B cell (primary cell): ENCODE data around the gene FAF1. TPM values are rescaled to one million over a fixed set of nuclear protein-coding genes. Genes with fewer than 3 reads are reported as not detected.

Source experiments
- ATAC-seq: fragments of 200-7000 bp; cut with Tn5 transposase; one replicate; pipeline ENCODE4 v1.10.0; 2021; ENCODE audit warnings: low read depth, mild to moderate bottlenecking, moderate number of reproducible peaks, moderate library complexity
- CTCF ChIA-PET: fragments of 350-600 bp; sonication (Branson Sonifier 250); formaldehyde crosslinking; loops from one replicate; lab custom pipeline; 2021; ENCODE audit warnings: antibody characterized with exemption, inconsistent platforms; lab: Charles Lee
- POLR2A ChIA-PET: fragments of 350-600 bp; sonication (Branson Sonifier 250); formaldehyde crosslinking; loops from one replicate; lab custom pipeline; 2021; ENCODE audit warnings: antibody characterized with exemption; lab: Charles Lee
- DNase-seq: peaks from one replicate; pipeline ENCODE4 v3.0.0; 2013
- H2AFZ ChIP-seq: 2 replicates; pipeline ENCODE4 v1.6.1; 2012; ENCODE audit warnings: mild to moderate bottlenecking, low read depth, low read length; ENCODE audit not compliant: insufficient read depth, poor library complexity, severe bottlenecking
- H3K27ac ChIP-seq, 2 donors: 1 replicate in 1 of 2; 2 replicates in 1 of 2; pipeline ENCODE4 v1.5.1; 2012 to 2013; ENCODE audit warnings: low read length in 2 of 2, mild to moderate bottlenecking in 2 of 2, moderate library complexity in 1 of 2
- H3K27me3 ChIP-seq, 4 experiments: fragments of 200-600 bp in 1 of 4; sonication (generic) in 1 of 4; replicated peaks in 1 of 4; 1 replicate in 2 of 4; 2 replicates in 2 of 4; pipeline versions ENCODE4 v1.6.1 to v1.7.0; 2013 to 2016; ENCODE audit warnings: low read length in 3 of 4, mild to moderate bottlenecking in 2 of 4, mixed read lengths in 1 of 4, moderate library complexity in 1 of 4; ENCODE audit not compliant: insufficient read depth in 4 of 4, control insufficient read depth in 3 of 4; ENCODE audit errors: control extremely low read depth in 1 of 4
- H3K36me3 ChIP-seq, 2 experiments: replicated peaks in 1 of 2; 1 replicate in 1 of 2; 2 replicates in 1 of 2; pipeline versions ENCODE4 v1.6.1 to v1.7.1; 2013; ENCODE audit warnings: low read length in 1 of 2; ENCODE audit not compliant: insufficient read depth in 2 of 2, control insufficient read depth in 1 of 2; ENCODE audit errors: control extremely low read depth in 1 of 2, extremely low read depth in 1 of 2
- H3K4me1 ChIP-seq, 2 donors: fragments of 200-600 bp in 1 of 2; sonication (generic) in 1 of 2; 1 replicate in 1 of 2; 2 replicates in 1 of 2; pipeline versions ENCODE4 v1.5.1 to v1.6.1; 2013 to 2017; ENCODE audit warnings: low read length in 2 of 2; ENCODE audit not compliant: control insufficient read depth in 2 of 2, insufficient read depth in 2 of 2
- H3K4me2 ChIP-seq: replicated peaks from 2 replicates; pipeline ENCODE3; 2012; ENCODE audit warnings: mild to moderate bottlenecking, low read depth, low read length; ENCODE audit not compliant: poor library complexity, severe bottlenecking
- H3K4me3 ChIP-seq, 5 experiments: fragments of 200-600 bp in 1 of 5; sonication (generic) in 1 of 5; 1 replicate in 3 of 5; 2 replicates in 2 of 5; pipeline versions ENCODE4 v1.5.1 to v1.7.0; 2011 to 2016; ENCODE audit warnings: low read length in 4 of 5, mild to moderate bottlenecking in 4 of 5, low read depth in 2 of 5, control low read depth in 1 of 5, moderate library complexity in 1 of 5; ENCODE audit not compliant: insufficient read depth in 1 of 5; ENCODE audit errors: control extremely low read depth in 1 of 5, extremely low read depth in 1 of 5
- H3K79me2 ChIP-seq: fragments of 200-600 bp; sonication (generic); one replicate; pipeline ENCODE4 v1.6.0; 2016; ENCODE audit warnings: low read length; ENCODE audit not compliant: control insufficient read depth, insufficient read depth
- H3K9ac ChIP-seq: fragments of 200-600 bp; sonication (generic); 2 replicates; pipeline ENCODE4 v1.6.1; 2017; ENCODE audit warnings: mild to moderate bottlenecking, low read length, moderate library complexity
- H3K9me3 ChIP-seq, 3 donors: one replicate each; pipeline versions ENCODE4 v1.6.1 to v1.7.1; 2013; ENCODE audit warnings: low read length in 2 of 3; ENCODE audit not compliant: control insufficient read depth in 2 of 3, insufficient read depth in 1 of 3; ENCODE audit errors: control extremely low read depth in 1 of 3
- H4K20me1 ChIP-seq: 2 replicates; pipeline ENCODE4 v1.6.0; 2012; ENCODE audit warnings: mild to moderate bottlenecking, low read length; ENCODE audit not compliant: insufficient read depth, control insufficient read depth, poor library complexity, severe bottlenecking
- H3K27ac Mint-ChIP-seq: one replicate; pipeline ENCODE4 v1.8.0; 2021; ENCODE audit warnings: mixed read lengths
- H3K27me3 Mint-ChIP-seq: one replicate; pipeline ENCODE4 v1.8.0; 2021; ENCODE audit warnings: mixed read lengths
- H3K4me1 Mint-ChIP-seq: one replicate; pipeline ENCODE4 v1.8.0; 2021; ENCODE audit warnings: mixed read lengths
- H3K4me3 Mint-ChIP-seq: one replicate; pipeline ENCODE4 v1.8.0; 2021; ENCODE audit warnings: mixed read lengths
- H3K9me3 Mint-ChIP-seq: one replicate; pipeline ENCODE4 v1.8.0; 2022; ENCODE audit warnings: mixed read lengths; ENCODE audit not compliant: insufficient read depth
- CTCF ChIP-seq: fragments of 200-600 bp; IDR thresholded peaks from one replicate; pipeline ENCODE4 v1.8.0; 2022; ENCODE audit warnings: antibody characterized with exemption, mild to moderate bottlenecking
- EZH2 ChIP-seq: IDR thresholded peaks from 2 replicates; pipeline ENCODE4 v1.6.1; 2012; ENCODE audit warnings: borderline replicate concordance, low read depth, mild to moderate bottlenecking, moderate library complexity, low read length; ENCODE audit not compliant: insufficient read depth, poor library complexity, severe bottlenecking
- WGBS: methylation state at CpG from one replicate; pipeline ENCODE4 v1.1.5; 2013; ENCODE audit warnings: missing lambda C conversion rate; ENCODE audit not compliant: insufficient coverage; 5-methylcytosine and 5-hydroxymethylcytosine counted together
- intact Hi-C: fragments of 100-400 bp; cut with micrococcal nuclease; formaldehyde crosslinking; loops from one replicate; pipeline ENCODE4 v1.10.0; 2022
- polyA plus RNA-seq: library from polyadenylated mRNA; depleted of rRNA; stranded (reverse); fragments of >200 nt; gene quantifications from 2 replicates; pipeline ENCODE4 v1.2.3, GENCODE V29; 2012
- total RNA-seq, 2 donors: library from RNA; stranded (reverse); fragments of 120-200 nt in 1 of 2; gene quantifications; 1 replicate in 1 of 2; 2 replicates in 1 of 2; pipeline versions ENCODE4 v1.2.3 to v1.2.4, GENCODE V29; 2013 to 2022

FAF1 gene
- total and polyA plus RNA-seq, 2 donors (not counting 1 experiment from before 2014, with no cell fraction given): 10.1 to 58.4 TPM

GRCh38 chr1:50473513-50473912 lies 486.6 kb downstream of the FAF1 start:
- H3K4me3 ChIP-seq: no peak overlapping the region
- Mint-ChIP-seq H3K27ac (no peak overlapping the region), H3K4me1 (no peaks in the 10 kb centered on the region), H3K4me3 (no peak overlapping the region), H3K9me3 (no peaks in the 10 kb centered on the region), H3K27me3 (no peaks in the 10 kb centered on the region)
- no peak for TF ChIP-seq EZH2
- no peak for TF ChIP-seq CTCF
- H3K27me3 ChIP-seq: no peaks in the 10 kb centered on the region
- no peak for ATAC-seq
- H3K27ac ChIP-seq: no peak overlapping the region
- no peaks in the 10 kb centered on the region for H4K20me1 ChIP-seq
- H3K4me1 ChIP-seq: no peaks in the 10 kb centered on the region
- intact Hi-C loops: no loop called here
- no peaks in the 10 kb centered on the region for H3K9me3 ChIP-seq
- CTCF ChIA-PET: interaction anchor here (0.9 kb wide), 1 partner anchor 15 kb away, joined by 3 read pairs; no protein-coding TSS in a partner anchor
- POLR2A ChIA-PET: no interaction called here
- H2AFZ ChIP-seq: no peak overlapping the region
- H3K79me2 ChIP-seq: no peaks in the 10 kb centered on the region
- H3K36me3 ChIP-seq: peaks cover 9 to 38% of the 10 kb centered on the region in 2 experiments
- H3K4me2 ChIP-seq: no peak overlapping the region
- no peak for DNase-seq
- no peak overlapping the region for H3K9ac ChIP-seq

GRCh38 chr1:50471967-50472366 lies 488.1 kb downstream of the FAF1 start:
- Mint-ChIP-seq H3K4me1 (no peaks in the 10 kb centered on the region), H3K4me3 (no peak overlapping the region), H3K9me3 (no peaks in the 10 kb centered on the region), H3K27me3 (no peaks in the 10 kb centered on the region), H3K27ac (no peak overlapping the region)
- ChIA-PET CTCF (no interaction called here), POLR2A (no interaction called here)
- Histone ChIP-seq H3K9me3 (no peaks in the 10 kb centered on the region), H2AFZ (no peak overlapping the region), H3K4me1 (no peaks in the 10 kb centered on the region), H3K9ac (no peak overlapping the region), H3K4me2 (no peak overlapping the region), H3K79me2 (no peaks in the 10 kb centered on the region), H3K27me3 (no peaks in the 10 kb centered on the region), H3K36me3 (peaks cover 9 to 38% of the 10 kb centered on the region in 2 experiments), H3K27ac (no peak overlapping the region), H4K20me1 (no peaks in the 10 kb centered on the region), H3K4me3 (no peak overlapping the region)
- TF ChIP-seq CTCF: no peak
- TF ChIP-seq EZH2: no peak
- 92% methylated on average over 1 of the region's 3 CpGs for WGBS
- intact Hi-C loops: no loop called here
- DNase-seq (no peak), ATAC-seq (no peak)
